ENCODE results near the gene AUTS2.

The AUTS2 gene

GRCh38 chr7:70778585-70778984 is 1180.3 kb downstream of the AUTS2 start:
- POLR2A ChIA-PET = no interaction called here
- no peak for TF ChIP-seq CTCF (IDR thresholded peaks at IDR 0.05; ENCODE audit: insufficient read depth, low read length, missing control alignments)
- H3K4me3 ChIP-seq (ENCODE audit: low read depth, low read length) = no peak overlapping the region
- DNase-seq (ENCODE audit: low read depth, low spot score) = no peak
- CTCF ChIA-PET = interaction anchor here (1.0 to 1.2 kb wide), 2 partner anchors 19 to 20 kb away, joined by 3 to 4 read pairs; no protein-coding TSS in a partner anchor

- no peak for TF ChIP-seq CTCF (IDR thresholded peaks at IDR 0.05; ENCODE audit: insufficient read depth, low read length, missing control alignments)
- CTCF ChIA-PET = interaction anchor here (1.2 kb wide), 1 partner anchor 19 kb away, joined by 3 read pairs; no protein-coding TSS in a partner anchor
- POLR2A ChIA-PET = no interaction called here
- DNase-seq (ENCODE audit: low read depth, low spot score) = no peak
- no peak overlapping the region for H3K4me3 ChIP-seq (ENCODE audit: low read depth, low read length)
These were observed 1181.0 kb downstream of the AUTS2 start for GRCh38 chr7:70779321-70779720.

- no peak overlapping the region for H3K4me3 ChIP-seq (ENCODE audit: low read depth, low read length)
- ChIA-PET POLR2A (no interaction called here), CTCF (no interaction called here)
- no peak for DNase-seq (ENCODE audit: low read depth, low spot score)
- TF ChIP-seq CTCF (IDR thresholded peaks at IDR 0.05; ENCODE audit: insufficient read depth, low read length, missing control alignments) = no peak
These were observed 1183.6 kb downstream of the AUTS2 start for GRCh38 chr7:70781922-70782311.

GRCh38 chr7:70782796-70783195 is 1184.5 kb downstream of the AUTS2 start:
- ChIA-PET CTCF (no interaction called here), POLR2A (no interaction called here)
- DNase-seq (ENCODE audit: low read depth, low spot score) = no peak
- no peak overlapping the region for H3K4me3 ChIP-seq (ENCODE audit: low read depth, low read length)
- TF ChIP-seq CTCF (IDR thresholded peaks at IDR 0.05; ENCODE audit: insufficient read depth, low read length, missing control alignments) = no peak

GRCh38 chr7:70785427-70785826 is 1187.2 kb downstream of the AUTS2 start:
- no peak for TF ChIP-seq CTCF (IDR thresholded peaks at IDR 0.05; ENCODE audit: insufficient read depth, low read length, missing control alignments)
- H3K4me3 ChIP-seq (ENCODE audit: low read depth, low read length) = no peak overlapping the region
- ChIA-PET CTCF (interaction anchor here (1.2 kb wide), 1 partner anchor 9 kb away, joined by 3 read pairs; no protein-coding TSS in a partner anchor), POLR2A (no interaction called here)
- DNase-seq (ENCODE audit: low read depth, low spot score) = no peak

GRCh38 chr7:70786076-70786475 is 1187.8 kb downstream of the AUTS2 start:
- no peak for DNase-seq (ENCODE audit: low read depth, low spot score)
- POLR2A ChIA-PET = no interaction called here
- TF ChIP-seq CTCF (IDR thresholded peaks at IDR 0.05; ENCODE audit: insufficient read depth, low read length, missing control alignments) = no peak
- CTCF ChIA-PET = interaction anchor here (1.2 kb wide), 1 partner anchor 9 kb away, joined by 3 read pairs; no protein-coding TSS in a partner anchor
- no peak overlapping the region for H3K4me3 ChIP-seq (ENCODE audit: low read depth, low read length)
